Measurements from ENCODE around the gene GFRA4.

Gene GFRA4

DNA sequence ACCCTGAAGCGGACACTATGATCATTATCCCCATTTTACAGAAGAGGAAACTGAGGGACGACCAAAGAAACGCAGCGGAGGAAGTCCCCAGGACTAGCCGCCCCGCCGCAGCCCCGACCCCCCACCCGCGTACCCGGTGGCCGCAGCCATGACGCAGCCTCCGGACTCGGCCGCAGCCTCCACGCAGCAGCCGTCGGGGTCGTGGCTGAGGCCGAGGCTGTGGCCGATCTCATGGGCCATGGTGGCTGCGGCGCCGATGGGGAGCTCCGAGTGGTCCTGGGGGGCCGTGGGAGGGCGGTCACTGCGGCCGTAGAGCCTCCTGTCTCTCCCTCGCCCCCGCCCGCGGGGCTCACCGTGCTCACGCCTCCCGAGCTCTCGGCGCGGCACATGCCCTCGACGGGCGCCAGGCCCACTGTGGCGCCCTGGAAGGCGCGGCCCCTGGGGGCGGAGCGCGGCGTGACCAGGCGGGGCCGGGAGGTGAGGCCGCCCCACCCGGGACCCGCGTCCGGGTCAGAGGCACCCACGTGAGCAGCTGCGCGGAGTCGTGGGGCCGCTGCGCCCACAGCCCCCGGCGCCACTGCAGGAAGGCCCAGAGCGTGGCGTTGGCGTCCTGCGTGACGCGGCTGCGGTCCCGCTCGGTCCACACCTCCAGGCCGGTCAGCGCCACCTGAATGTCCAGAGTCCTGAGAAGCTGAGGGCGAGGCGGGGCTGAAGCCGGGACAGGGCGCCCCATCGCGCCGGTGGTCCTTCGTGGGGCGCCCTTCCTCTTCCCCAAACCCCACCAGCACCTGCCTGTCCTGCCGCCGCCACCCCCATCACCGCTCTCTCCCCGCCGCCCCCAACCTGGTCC, 10.2 kb upstream of the GFRA4 start:
- TF ChIP-seq, protein P1, sequence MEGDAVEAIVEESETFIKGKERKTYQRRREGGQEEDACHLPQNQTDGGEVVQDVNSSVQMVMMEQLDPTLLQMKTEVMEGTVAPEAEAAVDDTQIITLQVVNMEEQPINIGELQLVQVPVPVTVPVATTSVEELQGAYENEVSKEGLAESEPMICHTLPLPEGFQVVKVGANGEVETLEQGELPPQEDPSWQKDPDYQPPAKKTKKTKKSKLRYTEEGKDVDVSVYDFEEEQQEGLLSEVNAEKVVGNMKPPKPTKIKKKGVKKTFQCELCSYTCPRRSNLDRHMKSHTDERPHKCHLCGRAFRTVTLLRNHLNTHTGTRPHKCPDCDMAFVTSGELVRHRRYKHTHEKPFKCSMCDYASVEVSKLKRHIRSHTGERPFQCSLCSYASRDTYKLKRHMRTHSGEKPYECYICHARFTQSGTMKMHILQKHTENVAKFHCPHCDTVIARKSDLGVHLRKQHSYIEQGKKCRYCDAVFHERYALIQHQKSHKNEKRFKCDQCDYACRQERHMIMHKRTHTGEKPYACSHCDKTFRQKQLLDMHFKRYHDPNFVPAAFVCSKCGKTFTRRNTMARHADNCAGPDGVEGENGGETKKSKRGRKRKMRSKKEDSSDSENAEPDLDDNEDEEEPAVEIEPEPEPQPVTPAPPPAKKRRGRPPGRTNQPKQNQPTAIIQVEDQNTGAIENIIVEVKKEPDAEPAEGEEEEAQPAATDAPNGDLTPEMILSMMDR (IDR thresholded peaks at IDR 0.05): no peak
- no peak overlapping the region for H3K27ac Mint-ChIP-seq
- H3K4me3 Mint-ChIP-seq: no peak overlapping the region
- H3K36me3 Mint-ChIP-seq (ENCODE audit: low read depth): no peaks in the 10 kb centered on the region
- DNase-seq: no peak
- H3K27me3 Mint-ChIP-seq (ENCODE audit: low read depth, poor library complexity): peaks cover 68% of the 10 kb centered on the region
- no peaks in the 10 kb centered on the region for H3K9me3 Mint-ChIP-seq
- H3K4me1 Mint-ChIP-seq: peaks cover 41% of the 10 kb centered on the region

DNA sequence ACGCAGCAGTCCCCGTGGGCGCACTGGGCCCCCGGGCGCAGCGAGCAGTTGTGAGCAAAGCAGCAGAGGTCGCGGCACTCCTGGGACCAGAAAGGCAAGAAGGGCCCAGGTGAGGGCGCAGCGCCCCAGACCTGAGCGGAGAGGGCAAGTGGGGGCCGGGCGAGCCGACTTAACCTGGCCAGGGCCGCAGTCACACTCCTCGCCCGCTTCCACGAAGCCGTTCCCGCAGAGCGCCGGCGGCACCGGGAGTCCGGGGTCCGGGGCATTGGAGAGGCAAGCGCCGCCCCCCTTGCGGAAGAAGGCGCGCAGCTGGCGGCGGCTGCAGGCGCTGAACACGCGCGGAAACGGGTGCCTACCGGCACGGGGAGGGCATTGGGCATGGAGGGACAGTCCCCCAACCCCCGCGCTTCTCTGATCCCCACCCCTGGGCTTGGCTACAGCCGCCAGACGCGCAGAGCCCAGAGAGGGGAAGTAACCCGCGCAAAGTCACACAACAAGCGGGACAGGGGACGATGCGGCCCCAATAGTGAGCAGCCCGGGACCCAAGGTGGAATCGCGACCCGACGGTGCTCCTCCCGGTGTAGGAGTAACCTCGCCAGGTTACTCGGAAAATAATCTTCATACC, 9.5 kb upstream of the GFRA4 start:
- Mint-ChIP-seq H3K9me3 (no peaks in the 10 kb centered on the region), H3K36me3 (ENCODE audit: low read depth) (no peaks in the 10 kb centered on the region), H3K4me3 (peak overlapping the region; percentile 34), H3K27ac (no peak overlapping the region), H3K4me1 (peaks cover 40% of the 10 kb centered on the region), H3K27me3 (ENCODE audit: low read depth, poor library complexity) (peaks cover 67% of the 10 kb centered on the region)
- TF ChIP-seq, protein P1 (IDR thresholded peaks at IDR 0.05): no peak
- no peak for DNase-seq

DNA sequence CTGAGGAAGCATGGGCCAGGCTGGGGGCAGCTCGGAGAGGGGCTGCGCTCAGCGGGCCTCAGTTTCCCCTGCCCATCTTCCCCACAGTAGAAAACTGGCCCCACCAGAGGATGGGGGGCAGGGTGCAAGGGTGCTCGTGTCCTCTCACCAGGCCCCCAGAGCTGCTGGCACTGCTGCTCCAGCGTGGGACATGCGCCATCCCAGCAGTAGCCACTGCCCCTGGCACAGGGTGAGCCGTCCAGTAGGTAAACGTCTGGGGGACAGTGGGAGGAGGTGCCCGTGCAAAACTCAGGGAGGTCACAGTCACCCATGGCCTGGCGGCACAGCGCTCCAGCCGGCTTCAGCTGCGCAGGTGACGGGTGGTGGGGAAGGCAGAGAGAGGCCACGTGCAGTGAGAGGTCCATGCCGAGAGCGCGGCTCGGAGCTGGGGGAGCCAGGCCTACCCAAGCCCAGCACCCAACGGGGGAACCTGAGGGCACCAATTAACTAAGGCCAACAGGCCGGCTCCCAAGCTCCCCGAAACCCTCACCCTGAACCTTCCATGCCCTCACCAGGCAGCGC, 8.9 kb upstream of the GFRA4 start:
- Mint-ChIP-seq H3K27ac (no peak overlapping the region), H3K27me3 (ENCODE audit: low read depth, poor library complexity) (peaks cover 64% of the 10 kb centered on the region), H3K36me3 (ENCODE audit: low read depth) (no peaks in the 10 kb centered on the region), H3K4me3 (peak overlapping the region; percentile 34), H3K4me1 (peaks cover 37% of the 10 kb centered on the region), H3K9me3 (no peaks in the 10 kb centered on the region)
- TF ChIP-seq, protein P1 (IDR thresholded peaks at IDR 0.05): no peak
- DNase-seq: no peak

DNA sequence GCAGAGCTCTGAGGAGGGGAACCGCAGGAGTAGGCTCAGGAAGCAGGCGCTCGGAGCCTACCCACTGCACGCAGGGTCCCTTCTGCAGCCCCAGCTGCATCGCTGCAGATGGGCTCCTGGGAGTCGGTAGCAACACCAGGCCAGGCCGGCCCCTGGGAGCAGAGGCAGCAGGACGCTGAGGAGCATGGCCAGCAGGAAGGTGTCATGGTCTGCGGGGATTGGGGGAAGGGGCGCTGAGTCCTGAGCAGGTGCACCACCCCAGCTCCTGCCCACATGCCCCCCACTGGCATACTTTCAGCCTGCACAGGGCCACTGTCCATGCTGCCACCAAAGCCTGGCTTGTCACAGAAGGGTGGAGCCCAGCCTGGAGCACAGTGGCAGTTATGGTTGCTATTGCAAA, 7.7 kb upstream of the GFRA4 start:
- Mint-ChIP-seq H3K4me3 (no peak overlapping the region), H3K27ac (no peak overlapping the region), H3K36me3 (ENCODE audit: low read depth) (no peaks in the 10 kb centered on the region), H3K9me3 (no peaks in the 10 kb centered on the region), H3K4me1 (peaks cover 37% of the 10 kb centered on the region), H3K27me3 (ENCODE audit: low read depth, poor library complexity) (peaks cover 55% of the 10 kb centered on the region)
- no peak for DNase-seq
- TF ChIP-seq, protein P1 (IDR thresholded peaks at IDR 0.05): no peak

DNA sequence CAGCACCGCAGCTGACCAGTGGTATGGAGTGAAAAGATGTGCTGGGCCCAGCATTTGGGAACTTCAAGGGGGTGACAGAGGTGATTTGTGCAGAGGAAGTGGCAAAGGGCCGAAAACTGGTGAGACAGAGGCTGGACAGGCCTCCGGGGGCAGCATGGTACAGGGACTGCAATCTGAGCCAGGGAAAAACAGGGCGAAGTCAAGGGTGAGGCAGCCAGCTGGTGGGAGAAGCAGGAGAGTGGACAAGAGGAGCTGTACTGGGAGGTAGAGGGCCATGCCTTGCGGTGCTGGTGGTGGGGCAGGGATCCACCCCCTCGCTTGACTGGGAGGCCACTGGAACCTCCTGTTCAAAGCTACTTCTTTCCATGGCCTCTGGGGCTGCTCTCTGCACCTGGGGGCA, 7.3 kb upstream of the GFRA4 start:
- H3K27me3 Mint-ChIP-seq (ENCODE audit: low read depth, poor library complexity): peaks cover 51% of the 10 kb centered on the region
- peak; percentile 43 for DNase-seq
- H3K9me3 Mint-ChIP-seq: no peaks in the 10 kb centered on the region
- no peaks in the 10 kb centered on the region for H3K36me3 Mint-ChIP-seq (ENCODE audit: low read depth)
- TF ChIP-seq, protein P1 (IDR thresholded peaks at IDR 0.05): peak; percentile 23
- H3K27ac Mint-ChIP-seq: no peak overlapping the region
- H3K4me3 Mint-ChIP-seq: no peak overlapping the region
- peaks cover 38% of the 10 kb centered on the region for H3K4me1 Mint-ChIP-seq
